A549 (cell line): ENCODE measurements around the gene KCNK16.

ENCODE experiments used
- CHD2 ChIP-seq: fragments of 150-350 bp; IDR thresholded peaks from 2 replicates; pipeline ENCODE4 v1.6.1; 2014; ENCODE audit warnings: low read length; ENCODE audit not compliant: partially characterized antibody
- EP300 ChIP-seq, 2 experiments: fragments of >200 bp; sonication (Bioruptor Twin); formaldehyde crosslinking; IDR thresholded peaks; 2 replicates in 1 of 2; 3 replicates in 1 of 2; pipeline ENCODE4 v1.6.1; 2016 to 2017
- KDM1A ChIP-seq: fragments of 200-600 bp; sonication (generic); IDR thresholded peaks from 2 replicates; pipeline ENCODE4 v1.6.1; 2016; ENCODE audit warnings: low read depth, mild to moderate bottlenecking
- MYC ChIP-seq: IDR thresholded peaks from 2 replicates; pipeline ENCODE4 v1.6.1; 2012; ENCODE audit warnings: mild to moderate bottlenecking, inconsistent platforms, low read length, improper control_type of control experiment, borderline replicate concordance
- NFE2L2 ChIP-seq: fragments of 150-350 bp; conservative IDR thresholded peaks from 2 replicates; pipeline ENCODE4 v1.6.1; 2014; ENCODE audit warnings: low read length
- POLR2A ChIP-seq: IDR thresholded peaks from 2 replicates; pipeline ENCODE4 v1.6.1; 2012; ENCODE audit warnings: mild to moderate bottlenecking, low read length
- REST ChIP-seq: fragments of 200-600 bp; sonication (generic); IDR thresholded peaks from 2 replicates; pipeline ENCODE4 v1.6.1; 2016; ENCODE audit warnings: antibody characterized with exemption, mild to moderate bottlenecking, moderate library complexity
- RFX5 ChIP-seq: fragments of 450-650 bp; IDR thresholded peaks from 2 replicates; pipeline ENCODE4 v1.7.1; 2014; ENCODE audit warnings: antibody characterized with exemption, mild to moderate bottlenecking, moderate library complexity
- SMC3 ChIP-seq: fragments of >200 bp; sonication (Bioruptor Twin); formaldehyde crosslinking; IDR thresholded peaks from 3 replicates; pipeline ENCODE4 v1.6.1; 2018; ENCODE audit warnings: inconsistent platforms
- TF ChIP-seq, protein P1 (sequence below): fragments of >200 bp; sonication (Bioruptor Twin); formaldehyde crosslinking; IDR thresholded peaks from 3 replicates; pipeline ENCODE4 v1.5.1; 2016
- TF ChIP-seq, protein P2 (sequence below): IDR thresholded peaks from 2 replicates; pipeline ENCODE4 v1.6.1; 2012
- TF ChIP-seq, protein P3 (sequence below): fragments of 450-650 bp; IDR thresholded peaks from 2 replicates; pipeline ENCODE4 v1.6.1; 2014; ENCODE audit warnings: antibody characterized with exemption

DNA sequence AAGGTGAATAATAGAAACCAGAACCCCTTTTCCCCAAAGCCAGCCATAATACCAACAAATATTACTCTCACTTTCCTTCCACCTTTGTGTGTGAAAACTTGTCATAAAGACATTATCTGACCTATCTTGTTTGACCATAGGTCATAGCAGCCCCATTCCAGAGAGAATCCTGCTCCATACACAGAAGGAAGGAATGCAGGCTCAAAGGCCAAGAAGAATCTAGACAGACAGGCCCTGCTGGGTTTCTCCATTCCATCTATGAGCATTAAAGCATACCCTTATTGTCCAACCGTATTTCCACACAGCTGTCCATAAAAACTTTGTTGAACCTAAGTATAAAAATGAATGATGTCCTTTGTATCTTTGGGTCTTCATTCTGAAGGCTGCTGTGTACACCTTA lies 52.5 kb downstream of the KCNK16 start:
- TF ChIP-seq, protein P1, sequence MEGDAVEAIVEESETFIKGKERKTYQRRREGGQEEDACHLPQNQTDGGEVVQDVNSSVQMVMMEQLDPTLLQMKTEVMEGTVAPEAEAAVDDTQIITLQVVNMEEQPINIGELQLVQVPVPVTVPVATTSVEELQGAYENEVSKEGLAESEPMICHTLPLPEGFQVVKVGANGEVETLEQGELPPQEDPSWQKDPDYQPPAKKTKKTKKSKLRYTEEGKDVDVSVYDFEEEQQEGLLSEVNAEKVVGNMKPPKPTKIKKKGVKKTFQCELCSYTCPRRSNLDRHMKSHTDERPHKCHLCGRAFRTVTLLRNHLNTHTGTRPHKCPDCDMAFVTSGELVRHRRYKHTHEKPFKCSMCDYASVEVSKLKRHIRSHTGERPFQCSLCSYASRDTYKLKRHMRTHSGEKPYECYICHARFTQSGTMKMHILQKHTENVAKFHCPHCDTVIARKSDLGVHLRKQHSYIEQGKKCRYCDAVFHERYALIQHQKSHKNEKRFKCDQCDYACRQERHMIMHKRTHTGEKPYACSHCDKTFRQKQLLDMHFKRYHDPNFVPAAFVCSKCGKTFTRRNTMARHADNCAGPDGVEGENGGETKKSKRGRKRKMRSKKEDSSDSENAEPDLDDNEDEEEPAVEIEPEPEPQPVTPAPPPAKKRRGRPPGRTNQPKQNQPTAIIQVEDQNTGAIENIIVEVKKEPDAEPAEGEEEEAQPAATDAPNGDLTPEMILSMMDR, result no peak
- TF ChIP-seq EP300 (IDR thresholded peaks at IDR 0.05), result no peak
- TF ChIP-seq RFX5, result no peak
- no peak for TF ChIP-seq POLR2A
- no peak for TF ChIP-seq KDM1A
- no peak for TF ChIP-seq REST
- TF ChIP-seq, protein P2, sequence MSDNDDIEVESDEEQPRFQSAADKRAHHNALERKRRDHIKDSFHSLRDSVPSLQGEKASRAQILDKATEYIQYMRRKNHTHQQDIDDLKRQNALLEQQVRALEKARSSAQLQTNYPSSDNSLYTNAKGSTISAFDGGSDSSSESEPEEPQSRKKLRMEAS, result no peak
- no peak for TF ChIP-seq MYC
- no peak for TF ChIP-seq SMC3
- TF ChIP-seq, protein P3, sequence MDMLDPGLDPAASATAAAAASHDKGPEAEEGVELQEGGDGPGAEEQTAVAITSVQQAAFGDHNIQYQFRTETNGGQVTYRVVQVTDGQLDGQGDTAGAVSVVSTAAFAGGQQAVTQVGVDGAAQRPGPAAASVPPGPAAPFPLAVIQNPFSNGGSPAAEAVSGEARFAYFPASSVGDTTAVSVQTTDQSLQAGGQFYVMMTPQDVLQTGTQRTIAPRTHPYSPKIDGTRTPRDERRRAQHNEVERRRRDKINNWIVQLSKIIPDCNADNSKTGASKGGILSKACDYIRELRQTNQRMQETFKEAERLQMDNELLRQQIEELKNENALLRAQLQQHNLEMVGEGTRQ, result no peak
- no peak for TF ChIP-seq NFE2L2
- TF ChIP-seq CHD2, result no peak
